NCI-H2171 (cell line): ENCODE data around the gene ANO9.
"Not testable (repeated sequence)": the region's sequence is repeated elsewhere in the genome, so short reads cannot be mapped to it uniquely, and the experiment has no call there.

Experiments
- DNase-seq: peaks from one replicate; lab custom pipeline; 2025; lab: John Stamatoyannopoulos, UW

The ANO9 gene

DNA sequence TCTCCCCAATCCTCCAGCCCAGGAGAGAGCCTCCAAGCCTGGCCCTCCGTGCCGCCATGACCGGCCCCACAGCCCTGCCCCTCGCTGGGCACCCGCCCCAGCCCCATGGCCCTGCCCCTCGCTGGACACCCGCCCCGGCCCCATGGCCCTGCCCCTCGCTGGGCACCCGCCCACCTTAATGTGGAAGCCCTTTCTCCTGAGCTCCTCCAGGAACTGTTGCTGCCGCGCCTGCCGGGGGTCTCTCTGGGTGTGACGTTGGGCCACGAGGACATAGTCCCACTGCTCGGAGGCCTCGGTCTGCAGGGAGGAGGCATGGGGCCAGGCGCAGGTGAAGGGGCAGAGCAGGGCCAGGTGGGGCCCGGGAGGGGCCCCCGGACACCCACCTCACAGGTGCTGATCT lies 8.2 kb downstream of the ANO9 start:
- no peak for DNase-seq

DNA sequence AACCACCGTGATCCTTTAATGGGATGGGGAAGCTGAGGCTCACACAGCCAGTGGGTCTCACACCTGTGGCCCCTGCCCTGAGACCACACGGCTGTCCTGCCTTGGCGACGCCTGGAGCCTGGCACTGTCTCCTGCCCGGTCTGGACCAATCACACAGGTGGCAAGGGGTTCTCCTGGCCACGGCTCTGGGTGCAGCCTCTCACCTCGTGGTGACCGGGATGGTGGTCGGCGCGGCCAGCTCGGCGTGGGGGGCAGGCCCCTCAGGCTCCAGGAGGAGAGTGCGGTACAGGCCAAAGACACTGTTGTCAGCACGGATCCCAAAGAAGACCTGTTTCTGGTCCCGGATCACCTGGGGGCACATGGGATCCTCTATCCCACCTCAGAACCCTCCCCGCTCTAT lies 8.7 kb downstream of the ANO9 start:
- no peak for DNase-seq

DNA sequence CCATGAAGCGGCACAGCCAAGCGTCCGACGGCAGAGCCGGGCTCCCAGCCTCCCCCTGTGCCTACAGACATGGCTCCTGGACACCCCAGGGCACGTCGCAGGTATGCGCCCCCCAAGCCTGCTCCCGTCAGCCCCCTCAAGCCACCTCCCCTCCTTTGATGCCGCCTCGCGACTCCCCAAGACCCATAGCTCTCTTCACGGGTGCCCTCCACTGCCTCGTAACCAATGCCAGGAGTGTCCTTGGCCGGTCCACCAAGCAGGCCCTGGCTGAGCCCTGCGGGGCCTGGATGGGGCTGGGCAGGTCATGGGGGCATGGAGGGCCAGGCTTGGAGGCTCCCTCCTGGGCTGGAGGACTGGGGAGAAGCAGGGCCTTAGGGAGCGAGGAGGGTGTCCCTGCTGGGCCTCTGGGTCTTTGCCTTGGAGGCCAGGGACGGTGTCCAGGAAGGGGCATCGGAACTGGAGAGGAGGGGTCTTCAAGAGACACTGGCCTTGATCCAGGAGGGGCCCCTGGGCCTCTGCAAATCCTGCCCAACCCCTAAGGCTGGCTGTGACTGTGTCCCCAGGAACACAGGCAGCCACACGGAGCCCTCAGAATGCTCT lies 9.2 kb downstream of the ANO9 start:
- DNase-seq, result no peak

DNA sequence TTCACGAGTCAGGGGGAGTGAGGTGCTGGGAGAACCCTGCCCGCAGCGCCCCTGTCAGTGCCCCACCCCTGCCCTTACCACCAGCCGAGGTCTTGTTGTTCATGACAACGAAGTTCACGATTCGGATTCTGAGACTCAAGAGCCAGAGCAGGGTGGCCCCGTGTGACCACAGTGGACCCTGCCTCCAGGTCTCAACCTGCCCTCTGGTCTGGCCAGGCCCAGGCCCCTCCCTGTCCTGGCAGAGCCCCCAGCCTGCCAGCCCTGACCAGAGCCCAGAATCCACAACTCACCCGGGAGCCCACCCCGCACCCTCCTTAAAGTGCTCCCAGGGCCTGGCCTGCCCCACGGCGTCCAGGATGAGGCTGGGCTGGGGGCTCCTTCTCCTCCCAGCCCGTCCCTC lies 9.9 kb downstream of the ANO9 start:
- DNase-seq, result no peak

DNA sequence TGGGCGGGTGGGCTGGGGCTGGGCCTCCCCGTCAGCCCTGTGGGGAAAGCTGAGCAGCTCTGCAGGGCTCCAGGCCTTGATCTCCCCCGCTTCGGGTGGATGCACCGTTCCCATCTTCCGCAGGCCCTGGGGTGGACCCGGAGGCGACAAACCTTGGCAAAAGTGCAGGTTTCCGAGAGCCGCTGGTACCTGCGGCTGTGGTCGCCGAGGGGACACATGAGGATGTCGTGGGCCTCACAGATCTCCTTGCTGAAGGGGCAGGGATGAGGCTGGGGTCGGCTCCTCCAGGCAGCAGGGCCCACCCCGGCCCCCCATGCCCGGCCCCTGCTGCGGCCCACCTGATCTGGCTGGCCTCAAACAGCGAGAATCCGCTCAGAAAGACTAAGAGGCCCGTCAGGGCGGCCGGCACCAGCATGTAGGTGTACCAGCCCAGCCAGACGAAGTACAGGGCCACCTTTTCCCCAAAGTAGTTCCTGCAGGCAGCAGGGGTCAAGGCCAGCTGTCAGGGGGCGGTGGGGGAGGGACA lies 11.8 kb downstream of the ANO9 start:
- no peak for DNase-seq

DNA sequence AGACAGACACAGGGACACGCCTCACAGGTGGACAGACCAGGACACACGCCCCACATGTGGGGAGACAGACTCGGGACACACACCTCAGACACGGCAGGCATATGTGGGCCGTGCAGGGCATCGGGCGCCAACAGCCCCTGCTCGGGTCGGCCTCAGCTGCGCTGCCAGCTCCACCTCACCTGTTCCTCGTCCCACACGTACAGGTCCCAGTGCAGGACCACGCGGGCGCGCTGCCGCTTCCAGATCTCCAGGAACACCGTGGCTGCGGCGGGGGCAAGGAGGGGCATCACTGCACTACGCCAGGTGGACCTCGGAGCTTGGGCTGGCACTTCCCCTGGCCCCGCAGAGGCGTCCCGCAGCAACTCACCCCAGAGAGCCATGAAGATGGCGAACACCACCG lies 12.4 kb downstream of the ANO9 start:
- no peak for DNase-seq

DNA sequence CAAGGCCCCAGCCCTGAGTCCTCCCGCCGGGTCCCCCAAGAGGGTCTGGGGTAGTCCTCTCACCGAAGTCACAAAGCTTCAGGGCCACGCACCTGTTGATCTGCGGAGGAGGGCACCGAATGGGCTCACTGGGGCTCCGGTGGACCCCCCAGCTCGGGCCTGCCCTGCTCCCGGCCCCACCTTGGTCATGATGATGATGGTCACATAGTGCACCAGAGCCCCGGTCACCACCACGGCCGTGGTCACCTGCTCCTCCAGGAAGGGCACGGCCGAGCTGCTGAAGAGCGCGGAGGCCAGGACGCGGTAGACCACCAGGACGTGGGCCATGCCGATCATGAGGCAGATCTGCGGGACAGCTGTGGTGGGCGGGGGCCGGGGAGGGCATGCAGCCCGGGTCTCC lies 13.5 kb downstream of the ANO9 start:
- no peak for DNase-seq

DNA sequence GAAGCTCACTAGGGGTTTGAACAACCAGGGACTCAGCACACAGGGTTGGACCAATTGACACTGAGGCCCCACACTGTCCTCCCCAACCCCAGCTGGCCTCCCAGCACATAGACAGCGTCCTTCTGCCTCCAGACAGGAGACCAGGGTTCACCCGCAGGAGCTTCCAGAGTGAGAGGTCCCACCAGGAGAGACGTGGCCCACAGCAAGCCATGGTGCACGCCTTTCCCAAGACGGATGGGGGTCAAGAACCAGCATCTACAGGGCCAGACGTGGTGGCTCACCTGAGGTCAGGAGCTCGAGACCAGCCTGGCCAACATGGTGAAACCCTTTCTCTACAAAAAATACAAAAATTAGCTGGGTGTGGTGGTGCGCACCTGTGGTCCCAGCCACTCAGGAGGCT lies 15.0 kb downstream of the ANO9 start:
- DNase-seq, result no peak

DNA sequence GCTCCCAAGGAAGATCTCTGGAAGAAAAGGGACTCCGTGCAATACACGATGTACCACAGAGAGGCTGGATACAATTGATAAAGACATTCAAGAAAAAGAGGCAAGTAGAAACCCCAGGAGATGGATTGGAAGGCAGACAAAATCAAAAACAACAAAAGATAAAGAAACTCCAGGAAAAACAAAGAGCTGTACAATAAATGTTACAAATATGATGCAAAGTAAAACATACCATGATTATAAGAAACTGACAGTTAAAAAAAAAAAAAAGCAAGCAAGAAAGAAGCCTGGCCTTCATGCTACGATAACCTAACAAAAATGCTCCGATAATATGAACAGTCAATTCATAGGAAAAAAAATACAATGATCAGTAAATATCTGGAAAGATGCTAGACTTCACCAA lies 16.5 kb downstream of the ANO9 start:
- DNase-seq, result no peak

DNA sequence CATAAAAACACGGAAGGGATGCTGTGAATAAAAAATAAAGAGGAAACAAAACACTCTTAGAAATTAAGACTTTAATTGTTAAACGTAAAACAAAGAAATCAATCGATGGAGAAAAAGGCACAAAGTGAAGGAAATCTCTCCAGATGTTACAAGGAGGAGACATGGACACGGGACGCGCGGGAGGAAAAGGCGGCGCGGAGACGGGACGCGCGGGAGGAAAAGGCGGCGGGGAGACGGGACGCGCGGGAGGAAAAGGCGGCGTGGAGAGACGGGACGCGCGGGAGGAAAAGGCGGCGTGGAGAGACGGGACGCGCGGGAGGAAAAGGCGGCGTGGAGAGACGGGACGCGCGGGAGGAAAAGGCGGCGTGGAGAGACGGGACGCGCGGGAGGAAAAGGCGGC lies 17.0 kb downstream of the ANO9 start:
- DNase-seq, result not testable (repeated sequence)

DNA sequence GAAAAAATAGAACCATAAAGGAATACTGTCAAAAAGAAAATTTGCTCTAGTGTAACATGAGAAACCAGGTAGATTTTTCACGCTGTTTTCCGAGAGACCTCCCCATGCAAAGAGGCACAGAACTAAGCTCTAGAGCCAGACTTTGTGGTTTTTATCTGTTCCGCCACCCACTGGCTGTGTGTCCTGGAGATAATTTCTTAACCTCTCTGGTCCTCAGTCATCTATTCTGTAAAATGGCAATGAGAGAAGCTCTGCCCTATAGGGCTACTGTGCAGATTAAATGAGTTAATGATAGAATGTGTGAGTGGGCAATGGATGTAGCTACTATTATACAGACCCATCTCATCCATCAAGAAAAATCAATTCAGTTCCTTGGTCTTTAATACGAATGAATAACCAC lies 17.6 kb downstream of the ANO9 start:
- DNase-seq, result no peak

DNA sequence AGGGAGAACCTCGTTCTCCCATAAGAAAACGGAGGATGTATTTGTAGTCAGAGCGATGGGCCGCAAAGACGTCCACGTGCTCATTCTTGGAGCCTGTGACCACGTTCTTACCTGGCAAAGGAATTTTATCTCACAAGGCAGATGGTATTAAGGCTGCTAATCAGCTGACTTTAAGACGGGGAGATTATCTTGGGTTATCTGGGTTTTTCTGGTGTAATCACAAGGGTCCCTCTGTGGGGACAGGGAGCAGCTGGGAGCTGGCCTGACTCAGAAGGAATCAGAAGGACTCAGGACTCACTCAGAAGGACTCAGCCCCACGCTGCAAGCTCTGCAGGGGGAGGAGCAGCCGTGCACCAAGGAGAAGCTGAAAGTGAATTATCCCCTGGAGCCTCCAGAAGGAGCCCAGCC lies 19.6 kb downstream of the ANO9 start:
- no peak for DNase-seq

DNA sequence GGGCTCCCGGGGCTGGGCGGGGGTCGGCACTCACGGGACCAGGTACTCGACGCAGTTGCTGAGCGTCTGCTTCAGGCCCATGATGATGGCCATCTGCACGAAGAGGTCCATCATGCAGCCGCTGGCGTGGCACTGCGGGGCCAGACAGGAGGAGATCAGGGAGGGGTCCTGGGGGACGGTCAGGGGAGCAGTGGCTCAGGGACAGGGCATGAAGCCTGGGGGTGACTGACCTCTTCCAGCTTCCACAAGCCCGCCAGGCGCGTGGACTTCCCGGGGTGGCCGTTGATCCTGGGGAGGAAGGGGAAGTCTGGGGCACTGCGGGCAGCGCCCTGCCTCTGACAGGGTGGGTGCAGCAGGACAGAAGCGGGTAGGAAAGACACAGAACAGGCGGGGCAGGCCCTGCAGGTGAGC lies 20.9 kb downstream of the ANO9 start:
- no peak for DNase-seq

DNA sequence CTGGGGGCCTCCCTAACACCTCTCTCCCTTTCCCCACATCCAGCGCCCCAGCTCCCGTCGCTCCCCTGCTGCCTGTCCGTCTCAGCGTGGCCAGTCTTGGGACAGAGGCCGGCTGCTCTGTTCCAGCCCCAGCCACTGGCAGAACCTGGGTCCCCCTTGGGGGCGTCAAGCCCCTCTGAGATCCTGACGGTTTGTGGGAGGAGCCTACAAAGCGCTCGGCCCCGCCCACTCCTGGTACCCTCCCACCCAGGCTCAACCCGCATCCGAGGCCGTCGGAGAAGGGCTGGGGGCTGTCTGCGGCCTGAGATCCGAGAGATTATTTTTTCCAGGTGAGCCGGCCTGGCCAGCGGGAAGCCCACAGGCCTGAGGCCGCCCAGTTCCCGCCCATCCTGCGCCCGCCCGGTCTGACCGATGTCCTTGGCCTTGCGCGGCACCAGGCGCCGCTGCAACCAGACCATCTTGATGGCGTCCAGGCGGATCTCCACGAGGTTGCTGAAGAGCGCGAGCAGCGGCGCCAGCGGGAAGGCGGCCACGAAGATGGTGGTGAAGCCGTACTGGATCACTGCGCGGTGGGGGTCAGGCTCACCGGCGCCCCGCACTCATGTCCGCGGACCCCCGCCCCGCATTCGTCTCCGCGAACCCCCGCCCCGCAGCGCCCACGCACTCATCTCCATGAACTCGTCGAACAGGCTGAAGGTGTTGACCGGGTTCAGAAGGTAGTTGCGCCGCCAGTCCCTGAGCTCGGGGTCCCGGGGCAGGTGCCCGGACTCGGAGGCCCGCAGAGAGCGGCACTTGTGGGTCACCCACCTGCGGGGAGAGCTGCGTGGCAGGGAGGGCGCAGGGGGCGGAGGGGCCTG lies 21.5 kb downstream of the ANO9 start:
- DNase-seq, result no peak

DNA sequence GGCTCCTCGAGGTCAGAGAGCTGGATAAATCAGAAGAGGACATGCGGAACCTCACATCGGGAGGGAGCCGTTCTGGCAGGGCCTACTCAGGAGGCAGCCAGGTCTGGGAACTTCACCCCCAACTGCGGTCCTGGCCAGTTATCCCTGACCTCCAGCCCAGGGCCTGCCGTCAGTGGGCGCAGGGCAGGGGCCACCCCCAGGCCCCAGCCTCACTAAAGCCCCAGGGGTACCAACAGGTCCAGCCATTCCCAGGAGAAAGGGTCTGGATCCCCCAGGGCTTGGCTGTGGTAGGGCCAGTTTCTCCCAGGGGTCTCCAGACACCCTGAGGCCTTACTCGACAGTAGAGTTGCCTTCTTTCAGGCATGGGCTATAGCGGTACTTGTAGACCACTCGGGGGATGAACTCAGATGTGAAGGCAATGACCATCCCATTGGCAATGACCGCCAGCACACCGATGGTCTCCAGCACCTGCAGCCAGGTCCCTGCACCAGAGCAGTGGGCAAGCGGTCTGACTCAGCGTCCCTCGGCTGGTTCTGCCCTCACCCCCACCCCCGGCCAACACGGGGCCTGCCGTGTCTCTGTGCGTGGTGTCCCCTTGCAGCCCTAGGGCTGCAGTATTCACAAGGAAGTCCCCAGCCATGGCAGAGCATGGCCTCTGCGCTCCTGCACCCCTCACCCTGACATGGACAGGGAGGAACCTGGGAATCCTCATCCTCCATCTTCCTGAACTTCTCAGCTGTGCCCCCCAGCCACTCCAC lies 22.4 kb downstream of the ANO9 start:
- DNase-seq, result no peak

DNA sequence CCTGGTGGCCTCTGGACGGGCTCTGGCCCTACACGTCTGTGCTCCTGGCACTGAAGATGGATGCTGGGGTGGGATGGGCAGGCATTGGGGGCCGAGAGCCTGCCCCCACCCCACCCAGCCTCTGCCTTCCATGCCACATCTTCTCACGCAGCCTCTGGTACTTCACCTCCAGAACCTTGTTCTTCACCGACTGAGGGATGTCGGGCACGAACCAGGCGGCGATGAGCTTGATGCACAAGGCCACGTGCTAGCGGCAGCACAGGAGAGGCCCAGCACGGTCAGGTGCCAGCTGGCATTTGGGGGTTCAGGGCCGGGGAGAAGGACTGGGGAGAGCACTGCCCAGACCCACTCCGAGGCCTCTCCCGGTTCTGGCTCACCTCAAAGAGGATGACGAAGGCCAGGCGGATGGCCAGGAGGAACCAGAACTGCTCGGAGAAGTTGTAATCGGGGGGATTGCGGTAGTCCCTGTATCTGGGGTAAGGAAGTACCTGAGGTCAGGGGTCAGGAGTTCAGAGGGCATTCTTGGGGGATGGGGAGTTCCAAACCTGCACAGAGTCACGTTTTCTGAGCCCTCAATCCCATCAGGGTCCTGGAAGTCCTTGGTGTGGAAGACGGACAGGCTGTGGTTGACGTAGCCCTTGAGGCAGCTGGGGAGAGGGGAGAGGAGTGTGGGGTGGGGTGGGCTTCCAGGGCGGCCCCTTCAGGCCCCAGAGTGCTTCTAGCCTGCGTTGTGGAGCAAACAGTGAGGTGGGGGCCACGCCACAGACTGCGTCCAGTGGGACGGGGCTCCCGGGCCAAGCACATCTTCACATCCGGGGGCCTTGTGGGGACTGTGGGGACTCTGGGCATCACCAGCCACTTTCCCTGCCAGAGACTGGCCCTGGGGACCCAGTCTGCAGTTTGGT lies 23.2 kb downstream of the ANO9 start:
- no peak for DNase-seq

DNA sequence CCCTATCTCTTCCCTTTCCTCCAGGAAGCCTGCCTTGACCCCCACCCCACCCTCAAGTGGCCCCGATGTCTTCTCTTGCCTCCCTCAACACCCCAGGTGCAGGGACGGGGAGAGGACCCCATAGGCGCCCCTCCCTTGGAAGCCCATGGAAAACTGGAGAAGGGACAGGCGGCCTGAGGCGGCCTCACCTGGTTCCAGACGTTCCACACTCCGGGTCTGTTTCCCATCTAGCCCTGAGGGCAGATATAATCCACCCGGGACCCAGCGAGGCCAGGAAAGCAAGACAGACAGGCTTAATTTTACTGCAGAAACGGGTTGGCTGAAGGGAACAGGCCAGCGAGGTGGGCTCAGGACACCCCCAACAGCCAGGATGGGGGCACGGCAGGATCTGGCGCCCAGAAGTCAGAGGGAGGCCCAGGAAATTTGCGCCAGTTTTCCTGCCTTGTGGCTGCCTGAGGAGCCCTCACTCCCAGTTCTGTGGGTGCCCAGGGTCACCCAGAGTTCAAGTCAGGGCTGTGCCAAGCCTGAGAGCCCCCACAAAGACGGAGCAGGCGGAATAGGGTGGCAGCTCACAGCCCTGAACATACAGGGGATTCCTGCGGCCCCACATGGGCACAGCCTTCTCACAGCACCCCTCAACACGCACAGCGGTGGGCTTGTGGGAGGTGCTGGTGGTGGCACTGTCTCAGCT lies 24.0 kb downstream of the ANO9 start:
- DNase-seq, result no peak

DNA sequence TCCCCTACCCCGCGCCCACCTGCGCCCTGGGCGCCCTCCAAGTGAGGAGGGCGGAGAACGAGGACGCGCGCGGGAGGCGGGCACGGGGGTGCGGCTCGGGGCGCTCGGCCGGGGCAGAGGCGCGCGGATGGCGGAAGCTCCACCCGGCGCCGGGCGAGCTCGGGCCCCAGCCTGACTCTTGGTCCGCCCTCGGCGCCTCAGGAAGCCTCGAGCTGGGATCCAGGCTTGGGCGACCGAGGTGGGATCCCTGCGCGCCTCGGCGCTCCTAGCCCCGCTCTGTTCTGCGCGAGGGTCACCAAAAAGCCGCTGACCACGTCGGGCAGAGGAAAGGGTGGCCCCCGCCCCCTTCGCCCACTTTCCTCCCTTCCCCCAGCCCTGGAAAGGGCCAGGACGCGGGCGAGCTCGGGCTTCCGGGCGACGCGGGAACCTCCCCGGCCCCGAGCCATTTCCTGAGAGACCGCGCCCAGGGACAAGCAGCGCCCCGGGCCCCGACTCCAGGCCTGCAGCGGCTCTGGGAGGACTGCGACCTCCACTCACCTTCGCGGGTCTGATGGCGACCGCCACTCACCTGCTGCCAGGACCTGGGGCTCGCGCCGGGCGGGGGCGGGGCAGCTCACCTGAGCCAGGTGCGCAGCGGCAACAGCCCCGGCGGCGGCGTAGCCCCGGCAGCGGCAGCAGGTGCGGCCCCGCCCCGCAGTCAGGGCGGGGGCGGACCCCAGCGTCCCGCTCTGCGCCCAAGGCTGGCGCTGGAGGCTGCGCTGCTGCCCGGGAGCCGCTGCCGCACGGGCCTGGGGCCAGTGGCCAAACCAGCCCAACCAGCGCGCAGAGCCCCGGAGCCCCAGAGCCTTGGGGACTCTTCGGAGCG lies 24.8 kb downstream of the ANO9 start:
- no peak for DNase-seq

DNA sequence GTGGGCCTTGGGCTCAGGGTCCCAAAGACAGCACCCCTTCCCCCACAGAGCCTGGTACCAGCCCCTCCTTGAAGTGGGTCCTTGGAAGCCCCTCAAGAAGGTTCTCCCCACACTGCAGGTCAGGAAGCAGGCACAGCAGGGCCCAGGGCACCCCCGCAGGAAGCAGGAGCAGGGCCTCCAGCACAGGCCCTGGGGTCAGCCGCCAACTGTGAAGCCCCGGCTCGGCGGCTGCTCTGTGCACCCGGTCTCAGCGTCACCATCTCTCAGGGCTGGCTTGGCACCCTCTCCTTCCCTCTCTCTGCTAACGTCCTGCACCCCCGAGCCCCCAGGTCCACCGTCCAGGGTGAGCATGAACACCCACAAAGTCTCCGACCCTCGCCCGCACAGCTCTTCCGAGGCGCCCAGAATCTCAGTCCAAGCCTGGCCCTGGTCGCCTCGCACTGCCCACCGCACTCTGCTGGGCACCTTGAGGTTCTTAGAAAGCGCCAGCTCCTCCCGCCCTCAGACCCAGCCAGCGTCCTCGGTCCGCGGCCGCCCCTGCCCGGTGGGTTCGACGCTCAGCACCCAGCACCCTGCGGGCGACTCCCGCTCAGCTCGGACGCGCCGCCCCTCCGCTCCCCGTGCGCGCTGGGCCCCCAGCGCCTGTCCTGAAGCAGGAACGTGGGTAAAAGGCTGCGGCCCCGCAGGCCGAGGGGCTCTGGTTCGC lies 25.6 kb downstream of the ANO9 start:
- no peak for DNase-seq

DNA sequence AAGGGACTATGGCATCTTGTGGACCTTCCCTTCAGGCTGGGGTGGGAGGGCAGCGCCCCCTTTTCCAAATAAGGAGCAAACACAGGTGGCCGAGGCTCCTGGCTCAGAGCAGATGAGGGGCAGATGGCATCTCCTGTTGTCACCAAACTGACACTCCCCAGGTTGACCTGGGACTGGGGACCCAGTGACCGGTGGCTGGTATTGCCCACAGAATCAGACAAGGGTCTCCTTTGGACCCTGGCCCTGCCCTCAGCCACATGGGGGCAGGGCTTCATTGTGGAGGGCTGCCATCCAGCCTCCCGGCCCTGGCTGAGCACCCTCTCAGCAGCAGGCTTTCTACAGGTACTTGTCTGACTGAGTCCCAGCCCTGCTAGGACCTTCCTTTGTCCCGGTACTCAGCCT lies 26.2 kb downstream of the ANO9 start:
- no peak for DNase-seq
